H1 (cell line): ENCODE data around the gene B3GALT6. TPM values are rescaled to one million over a fixed set of nuclear protein-coding genes. Genes with fewer than 3 reads are reported as not detected.
A peak's percentile ranks its signal among the peaks of the same experiment; 100 is the strongest.

ENCODE experiments used
- CTCF ChIA-PET: fragments of 300-600 bp; sonication (Branson Sonifier 250); formaldehyde crosslinking; loops from one replicate; lab custom pipeline; 2021; ENCODE audit not compliant: partially characterized antibody; lab: Charles Lee
- POLR2A ChIA-PET: fragments of 300-600 bp; sonication (Branson Sonifier 250); formaldehyde crosslinking; loops from one replicate; lab custom pipeline; 2021; ENCODE audit warnings: inconsistent platforms; ENCODE audit not compliant: partially characterized antibody; lab: Charles Lee
- DNase-seq, 2 experiments: peaks; one replicate each; pipeline versions ENCODE4 v3.0.0 to v3.0.0-alpha.2; 2010 to 2022; ENCODE audit warnings: low spot score in 2 of 2, low read depth in 1 of 2, mixed read lengths in 1 of 2
- FAIRE-seq: peaks from 2 replicates; lab custom pipeline; 2011; peaks lifted over from hg19 to GRCh38; lab: Jason Lieb, UNC
- H2AFZ ChIP-seq: 2 replicates; pipeline ENCODE4 v1.8.1; 2012; ENCODE audit warnings: low read length, inconsistent platforms
- H2AK5ac ChIP-seq: 2 replicates; pipeline ENCODE4 v1.6.1; 2013; ENCODE audit warnings: low read depth, low read length
- H2BK120ac ChIP-seq: replicated peaks from 2 replicates; pipeline ENCODE3; 2013; ENCODE audit warnings: low read depth, low read length, inconsistent platforms
- H2BK12ac ChIP-seq: 2 replicates; pipeline ENCODE4 v1.6.1; 2013; ENCODE audit warnings: low read depth, low read length
- H2BK15ac ChIP-seq: 2 replicates; pipeline ENCODE4 v1.6.1; 2013; ENCODE audit warnings: low read length
- H2BK20ac ChIP-seq: 2 replicates; pipeline ENCODE4 v1.6.1; 2013; ENCODE audit warnings: low read length
- H2BK5ac ChIP-seq: 2 replicates; pipeline ENCODE4 v1.6.1; 2013; ENCODE audit warnings: low read depth, low read length
- H3K14ac ChIP-seq: 2 replicates; pipeline ENCODE4 v1.6.1; 2013; ENCODE audit warnings: inconsistent platforms; ENCODE audit not compliant: insufficient read length
- H3K18ac ChIP-seq: 2 replicates; pipeline ENCODE4 v1.6.1; 2013; ENCODE audit warnings: low read length; ENCODE audit errors: extremely low read depth
- H3K23ac ChIP-seq: 2 replicates; pipeline ENCODE4 v1.6.1; 2013; ENCODE audit warnings: inconsistent platforms; ENCODE audit not compliant: insufficient read length
- H3K23me2 ChIP-seq: 2 replicates; pipeline ENCODE4 v1.6.1; 2013; ENCODE audit warnings: low read depth, low read length
- H3K27ac ChIP-seq: 2 replicates; pipeline ENCODE4 v1.6.1; 2011; ENCODE audit warnings: low read depth, low read length, inconsistent platforms
- H3K27me3 ChIP-seq, 4 experiments: replicated peaks in 1 of 4; 1 replicate in 1 of 4; 2 replicates in 3 of 4; pipeline versions ENCODE4 v1.6.1 to v1.8.1; 2011 to 2013; ENCODE audit warnings: low read length in 3 of 4, mild to moderate bottlenecking in 3 of 4, inconsistent platforms in 2 of 4, mixed read lengths in 2 of 4, moderate library complexity in 1 of 4; ENCODE audit not compliant: control insufficient read depth in 3 of 4, insufficient read depth in 3 of 4; ENCODE audit errors: extremely low read depth in 1 of 4
- H3K36me3 ChIP-seq, 4 experiments: 2 replicates each; pipeline versions ENCODE4 v1.6.1 to v1.8.1; 2011 to 2013; ENCODE audit warnings: mild to moderate bottlenecking in 4 of 4, low read length in 3 of 4, moderate library complexity in 2 of 4, control low read depth in 1 of 4, inconsistent platforms in 1 of 4; ENCODE audit not compliant: insufficient read depth in 4 of 4, control insufficient read depth in 2 of 4
- H3K4ac ChIP-seq: replicated peaks from 2 replicates; pipeline ENCODE3; 2013; ENCODE audit warnings: low read length, low read depth, mixed read lengths, inconsistent platforms; ENCODE audit not compliant: insufficient read length
- H3K4me1 ChIP-seq, 4 experiments: replicated peaks in 1 of 4; 1 replicate in 1 of 4; 2 replicates in 3 of 4; pipeline versions ENCODE4 v1.6.1 to v1.8.1; 2011 to 2013; ENCODE audit warnings: low read length in 3 of 4, inconsistent platforms in 2 of 4, mixed read lengths in 1 of 4; ENCODE audit not compliant: insufficient read depth in 4 of 4, control insufficient read depth in 3 of 4
- H3K4me2 ChIP-seq, 2 experiments: 2 replicates each; pipeline versions ENCODE4 v1.6.1 to v1.8.1; 2011 to 2013; ENCODE audit warnings: low read depth in 2 of 2, low read length in 2 of 2, control low read depth in 1 of 2, inconsistent platforms in 1 of 2, mild to moderate bottlenecking in 1 of 2; ENCODE audit not compliant: insufficient read depth in 1 of 2
- H3K4me3 ChIP-seq, 4 experiments: fragments of 200-600, 300-600 bp in 1 of 4; sonication (generic), shearing (Covaris generic), sonication (Bioruptor Twin) in 1 of 4; 2 replicates each; pipeline versions ENCODE4 v1.5.1 to v1.8.1; 2011 to 2016; ENCODE audit warnings: low read length in 4 of 4, low read depth in 3 of 4, control low read depth in 2 of 4, inconsistent platforms in 2 of 4, mild to moderate bottlenecking in 2 of 4, mixed read lengths in 1 of 4, moderate library complexity in 1 of 4; ENCODE audit not compliant: insufficient read depth in 2 of 4; ENCODE audit errors: extremely low read depth in 1 of 4
- H3K56ac ChIP-seq: replicated peaks from 2 replicates; pipeline ENCODE3; 2013; ENCODE audit warnings: low read depth, mild to moderate bottlenecking, mixed read lengths, low read length, inconsistent platforms; ENCODE audit not compliant: insufficient read length
- H3K79me1 ChIP-seq: 2 replicates; pipeline ENCODE4 v1.6.1; 2013; ENCODE audit warnings: low read depth, low read length, control low read depth
- H3K79me2 ChIP-seq, 2 experiments: 2 replicates each; pipeline versions ENCODE4 v1.6.1 to v1.8.1; 2012 to 2013; ENCODE audit warnings: low read length in 2 of 2, mild to moderate bottlenecking in 2 of 2, inconsistent platforms in 1 of 2; ENCODE audit not compliant: insufficient read depth in 2 of 2, control insufficient read depth in 1 of 2
- H3K9ac ChIP-seq, 4 experiments: replicated peaks in 1 of 4; 1 replicate in 1 of 4; 2 replicates in 3 of 4; pipeline versions ENCODE4 v1.6.1 to v1.8.1; 2011 to 2013; ENCODE audit warnings: low read depth in 3 of 4, low read length in 3 of 4, control low read depth in 2 of 4, mild to moderate bottlenecking in 2 of 4, moderate library complexity in 2 of 4, inconsistent platforms in 1 of 4; ENCODE audit errors: extremely low read depth in 1 of 4
- H3K9me3 ChIP-seq, 2 experiments: 2 replicates each; pipeline versions ENCODE4 v1.6.1 to v1.8.1; 2012 to 2013; ENCODE audit warnings: mild to moderate bottlenecking in 2 of 2, moderate library complexity in 2 of 2, control low read depth in 1 of 2, inconsistent platforms in 1 of 2, low read depth in 1 of 2, low read length in 1 of 2, mixed read lengths in 1 of 2; ENCODE audit not compliant: insufficient read depth in 2 of 2
- H4K20me1 ChIP-seq, 2 experiments: replicated peaks in 1 of 2; 2 replicates each; pipeline versions ENCODE3 to v1.8.1; 2011 to 2013; ENCODE audit warnings: inconsistent platforms in 2 of 2, low read length in 2 of 2, mild to moderate bottlenecking in 1 of 2; ENCODE audit not compliant: insufficient read depth in 2 of 2, control insufficient read depth in 1 of 2
- H4K5ac ChIP-seq: 2 replicates; pipeline ENCODE4 v1.6.1; 2013; ENCODE audit warnings: low read length, low read depth, mixed read lengths, inconsistent platforms; ENCODE audit not compliant: insufficient read length
- H4K8ac ChIP-seq: 2 replicates; pipeline ENCODE4 v1.8.0; 2013; ENCODE audit warnings: mild to moderate bottlenecking, moderate library complexity, low read length, inconsistent platforms; ENCODE audit not compliant: insufficient read depth; ENCODE audit errors: extremely low read depth
- H4K91ac ChIP-seq: replicated peaks from 2 replicates; pipeline ENCODE3; 2013; ENCODE audit warnings: low read length, mixed read lengths, inconsistent platforms; ENCODE audit not compliant: insufficient read length
- TAF1 ChIP-seq: IDR thresholded peaks from 2 replicates; pipeline ENCODE4 v1.6.1; 2011; ENCODE audit warnings: mild to moderate bottlenecking, low read depth, low read length
- YY1 ChIP-seq: IDR thresholded peaks from 2 replicates; pipeline ENCODE4 v1.6.1; 2011; ENCODE audit warnings: low read depth, mild to moderate bottlenecking, low read length
- WGBS, 2 experiments: shearing (Covaris generic) in 1 of 2; methylation state at CpG; one replicate each; pipeline versions ENCODE4 v1.1.6 to v1.1.7; 2013 to 2015; ENCODE audit warnings: low lambda C conversion rate in 2 of 2, mixed read lengths in 2 of 2, inconsistent platforms in 1 of 2, low coverage in 1 of 2, missing lambda C conversion rate in 1 of 2; ENCODE audit not compliant: insufficient replicate concordance in 2 of 2, insufficient coverage in 1 of 2, insufficient read length in 1 of 2; ENCODE audit errors: extremely low coverage in 1 of 2, missing lambda C conversion rate in 1 of 2; 5-methylcytosine and 5-hydroxymethylcytosine counted together
- polyA plus RNA-seq, 7 experiments: library from polyadenylated mRNA; depleted of rRNA in 3 of 7; stranded (reverse) in 5 of 7; unstranded in 2 of 7; fragments of >200 nt in 5 of 7; fragments of 200-250 nt in 2 of 7; gene quantifications; 1 replicate in 5 of 7; 2 replicates in 1 of 7; 4 replicates in 1 of 7; pipeline versions ENCODE4 v1.2.1 to v1.2.3, GENCODE V29; 2011 to 2013; ENCODE audit warnings: missing spikeins in 2 of 7, mixed read lengths in 2 of 7
- total RNA-seq: library from RNA; stranded (reverse); fragmentation: NEBNext Ultra II Directional; extraction: Animal tissue kit (Norgen Biotek cat#: 25700); gene quantifications from 2 replicates; pipeline ENCODE4 v1.2.1, GENCODE V29; 2021

Gene B3GALT6
- total and polyA plus RNA-seq, 2 of the 8 experiments (the other 6 are each of a cell fraction or from before 2014, with no cell fraction given), result 18.4 to 20.4 TPM

DNA sequence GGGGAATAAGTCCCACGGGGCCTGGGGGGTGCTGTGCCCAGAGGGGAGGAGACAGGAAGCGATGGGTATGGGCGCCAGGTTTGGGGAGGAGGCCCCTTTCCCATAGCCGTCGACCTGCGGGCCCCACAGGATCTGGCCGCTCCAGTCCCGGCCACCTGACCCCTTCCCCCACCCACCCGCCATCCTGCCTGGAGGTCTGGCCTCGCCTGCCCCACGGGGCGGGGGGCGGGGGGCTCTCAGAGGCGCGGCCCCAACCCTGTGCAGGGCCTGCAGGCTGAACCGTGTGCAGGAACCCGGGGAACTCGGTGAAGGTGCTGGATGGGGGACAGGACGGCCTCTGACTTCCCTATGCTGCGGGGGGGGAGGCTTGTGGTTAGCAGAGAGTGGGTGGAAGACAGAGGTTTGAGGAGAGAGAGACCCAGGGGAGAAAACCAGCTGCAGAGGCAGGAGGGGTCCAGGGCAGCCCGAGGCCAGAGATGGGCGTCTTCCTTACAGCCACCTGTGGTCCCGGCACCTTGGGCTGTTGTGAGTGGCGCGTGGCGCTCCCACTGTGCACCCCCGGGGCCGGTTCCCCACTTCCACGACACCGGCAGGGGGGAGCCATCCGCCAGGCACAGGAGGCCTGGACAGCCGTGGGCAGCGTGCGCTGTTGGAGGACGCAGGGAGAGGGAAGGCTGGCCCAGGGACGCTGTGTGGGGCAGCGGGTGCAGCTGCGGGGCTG, 23.2 kb upstream of the B3GALT6 start:
- H3K4ac ChIP-seq, result no peak overlapping the region
- H3K79me2 ChIP-seq, result no peaks in the 10 kb centered on the region
- no peaks in the 10 kb centered on the region for H3K36me3 ChIP-seq
- H3K27me3 ChIP-seq, result peaks cover 0 to 16% (median 15%) of the 10 kb centered on the region in 4 experiments; a peak in 6 of 7 replicates
- H3K56ac ChIP-seq, result no peak overlapping the region
- no peak overlapping the region for H4K5ac ChIP-seq
- H3K27ac ChIP-seq, result no peak overlapping the region
- no peak overlapping the region for H2BK120ac ChIP-seq
- H3K18ac ChIP-seq, result no peak overlapping the region
- no peak overlapping the region for H2BK20ac ChIP-seq
- H2BK5ac ChIP-seq, result no peak overlapping the region
- H3K9me3 ChIP-seq, result no peaks in the 10 kb centered on the region
- DNase-seq (no peak), FAIRE-seq (no peak)
- H2BK12ac ChIP-seq, result no peak overlapping the region
- H3K14ac ChIP-seq, result no peak overlapping the region
- ChIA-PET POLR2A (interaction anchor here (0.9 kb wide), 1 partner anchor 176 kb away, joined by 3 read pairs; no protein-coding TSS in a partner anchor), CTCF (interaction anchor here (0.8 to 1.6 kb wide), 3 partner anchors 63 to 184 kb away, joined by 3 to 9 read pairs (median 3); no protein-coding TSS in a partner anchor)
- no peak overlapping the region for H3K4me3 ChIP-seq
- H3K4me1 ChIP-seq, result peaks cover 0 to 13% (median 5%) of the 10 kb centered on the region in 4 experiments; a peak in 6 of 7 replicates
- H4K20me1 ChIP-seq, result no peaks in the 10 kb centered on the region
- H2AK5ac ChIP-seq, result no peak overlapping the region
- 94% methylated on average over 24 of the region's 38 CpGs; no CpG with 5 or more reads in 1 of the 2 experiments for WGBS, 2 experiments
- H3K79me1 ChIP-seq, result no peaks in the 10 kb centered on the region
- H4K91ac ChIP-seq, result peak overlapping the region; percentile 40
- no peak overlapping the region for H3K9ac ChIP-seq
- peak overlapping the region; percentile 25; the same call in 1 of the 2 replicates for H4K8ac ChIP-seq
- H3K23me2 ChIP-seq, result peaks cover 8% of the 10 kb centered on the region; the same call in 1 of the 2 replicates
- no peak overlapping the region for H3K23ac ChIP-seq
- H2BK15ac ChIP-seq, result no peak overlapping the region
- no peak overlapping the region for H3K4me2 ChIP-seq
- no peak overlapping the region for H2AFZ ChIP-seq
- TF ChIP-seq TAF1 (no peak), YY1 (no peak)
